ENCODE data around the gene CARNS1.

DNA sequence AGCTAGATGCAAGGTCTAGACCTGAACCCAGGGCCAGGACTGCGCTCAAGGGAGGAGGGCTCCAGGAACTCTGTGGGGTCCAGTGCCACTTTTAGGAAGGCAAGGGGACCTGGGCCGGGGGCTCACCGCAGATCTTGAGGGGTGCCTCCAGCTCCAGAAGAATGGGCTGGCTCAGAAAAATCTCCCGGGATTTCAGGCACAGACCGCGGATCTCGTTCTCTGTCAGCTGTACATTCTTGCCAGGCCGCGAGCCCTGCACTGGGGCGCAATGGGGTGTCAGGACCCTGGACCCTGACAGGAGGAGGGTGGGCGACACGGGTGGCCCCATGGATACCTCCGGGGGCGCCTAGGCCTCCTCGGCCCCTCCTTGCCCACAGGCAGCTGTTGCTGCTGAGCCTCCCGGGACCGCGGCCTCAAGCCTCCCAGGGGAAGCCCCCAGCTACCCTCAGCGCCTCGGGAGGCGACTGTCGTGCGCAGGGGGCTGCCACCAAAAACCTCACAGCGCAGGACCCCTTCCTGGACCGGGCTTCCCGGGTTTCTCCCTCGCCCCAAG, 14.5 kb upstream of the CARNS1 start:
- TF ChIP-seq, protein P1, sequence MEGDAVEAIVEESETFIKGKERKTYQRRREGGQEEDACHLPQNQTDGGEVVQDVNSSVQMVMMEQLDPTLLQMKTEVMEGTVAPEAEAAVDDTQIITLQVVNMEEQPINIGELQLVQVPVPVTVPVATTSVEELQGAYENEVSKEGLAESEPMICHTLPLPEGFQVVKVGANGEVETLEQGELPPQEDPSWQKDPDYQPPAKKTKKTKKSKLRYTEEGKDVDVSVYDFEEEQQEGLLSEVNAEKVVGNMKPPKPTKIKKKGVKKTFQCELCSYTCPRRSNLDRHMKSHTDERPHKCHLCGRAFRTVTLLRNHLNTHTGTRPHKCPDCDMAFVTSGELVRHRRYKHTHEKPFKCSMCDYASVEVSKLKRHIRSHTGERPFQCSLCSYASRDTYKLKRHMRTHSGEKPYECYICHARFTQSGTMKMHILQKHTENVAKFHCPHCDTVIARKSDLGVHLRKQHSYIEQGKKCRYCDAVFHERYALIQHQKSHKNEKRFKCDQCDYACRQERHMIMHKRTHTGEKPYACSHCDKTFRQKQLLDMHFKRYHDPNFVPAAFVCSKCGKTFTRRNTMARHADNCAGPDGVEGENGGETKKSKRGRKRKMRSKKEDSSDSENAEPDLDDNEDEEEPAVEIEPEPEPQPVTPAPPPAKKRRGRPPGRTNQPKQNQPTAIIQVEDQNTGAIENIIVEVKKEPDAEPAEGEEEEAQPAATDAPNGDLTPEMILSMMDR (conservative IDR thresholded peaks at IDR 0.05) = no peak
- peak; percentile 36; the same call in 1 of the 2 replicates for TF ChIP-seq ZFX (IDR thresholded peaks at IDR 0.05)
